Measurements from ENCODE around the gene DNPH1. TPM values are rescaled to one million over a fixed set of nuclear protein-coding genes. Genes with fewer than 3 reads are reported as not detected.

DNPH1 gene
- total RNA-seq, 1 experiment from 2014 or later, result 82.6 TPM

- DNase-seq, result peak; percentile 93
- CTCF ChIA-PET, result interaction anchor here (0.7 to 1.4 kb wide), 6 partner anchors 10 to 314 kb away, joined by 3 to 6 read pairs (median 4); partner anchors contain the start of genes KLC4 and MRPL2
- Mint-ChIP-seq H3K27me3 (ENCODE audit: unreplicated experiment) (no peaks in the 10 kb centered on the region), H3K4me1 (ENCODE audit: low read depth, unreplicated experiment) (peaks cover 41% of the 10 kb centered on the region), H3K27ac (ENCODE audit: unreplicated experiment) (peak within 1 kb of the TSS; percentile 76), H3K36me3 (ENCODE audit: insufficient read depth, unreplicated experiment) (peaks cover 53% of the 10 kb centered on the region), H3K4me3 (ENCODE audit: low read depth, unreplicated experiment) (peak within 1 kb of the TSS; percentile 77), H3K9me3 (ENCODE audit: low read depth, unreplicated experiment) (no peaks in the 10 kb centered on the region)
- intact Hi-C loops (cut with micrococcal nuclease; ENCODE audit: unreplicated experiment), result no loop called here
- BruUV-seq (replicated peaks), result no TSS peak
- no peak for TF ChIP-seq CTCF (IDR thresholded peaks at IDR 0.05; ENCODE audit: unreplicated experiment)
Observed at GRCh38 chr6:43181942-43182860, 47.1 kb downstream of the DNPH1 start, which contains the start of gene CUL9. TSS of gene CUL9 (plus strand) at chr6:43182196. CDS start at chr6:43184311, 2,115 bp downstream.

- BruUV-seq (replicated peaks), result no TSS peak
- Mint-ChIP-seq H3K9me3 (ENCODE audit: low read depth, unreplicated experiment) (no peaks in the 10 kb centered on the region), H3K27me3 (ENCODE audit: unreplicated experiment) (no peaks in the 10 kb centered on the region), H3K4me1 (ENCODE audit: low read depth, unreplicated experiment) (peaks cover 41% of the 10 kb centered on the region), H3K27ac (ENCODE audit: unreplicated experiment) (peak overlapping the region; percentile 76), H3K4me3 (ENCODE audit: low read depth, unreplicated experiment) (peak overlapping the region; percentile 77), H3K36me3 (ENCODE audit: insufficient read depth, unreplicated experiment) (peaks cover 54% of the 10 kb centered on the region)
- intact Hi-C loops (cut with micrococcal nuclease; ENCODE audit: unreplicated experiment), result no loop called here
- no peak for DNase-seq
- CTCF ChIA-PET, result interaction anchor here (0.7 to 1.2 kb wide), 5 partner anchors 9 to 315 kb away, joined by 3 to 6 read pairs (median 4); partner anchors contain the start of genes KLC4 and MRPL2
- no peak for TF ChIP-seq CTCF (IDR thresholded peaks at IDR 0.05; ENCODE audit: unreplicated experiment)
Observed at GRCh38 chr6:43181621-43181941, 47.7 kb downstream of the DNPH1 start.

- no peaks in the 10 kb centered on the region for H3K9me3 Mint-ChIP-seq (ENCODE audit: low read depth, unreplicated experiment)
- H3K4me1 Mint-ChIP-seq (ENCODE audit: low read depth, unreplicated experiment), result peaks cover 41% of the 10 kb centered on the region
- peaks cover 60% of the 10 kb centered on the region for H3K36me3 Mint-ChIP-seq (ENCODE audit: insufficient read depth, unreplicated experiment)
- DNase-seq, result no peak
- CTCF ChIA-PET, result interaction anchor here (0.6 kb wide), 2 partner anchors 13 to 296 kb away, joined by 4 read pairs; partner anchors contain the start of gene TJAP1
- intact Hi-C loops (cut with micrococcal nuclease; ENCODE audit: unreplicated experiment), result no loop called here
- TF ChIP-seq CTCF (IDR thresholded peaks at IDR 0.05; ENCODE audit: unreplicated experiment), result no peak
- no peaks in the 10 kb centered on the region for H3K27me3 Mint-ChIP-seq (ENCODE audit: unreplicated experiment)
- no TSS peak for BruUV-seq (replicated peaks)
- peak overlapping the region; percentile 77 for H3K4me3 Mint-ChIP-seq (ENCODE audit: low read depth, unreplicated experiment)
- peak overlapping the region; percentile 76 for H3K27ac Mint-ChIP-seq (ENCODE audit: unreplicated experiment)
Observed at GRCh38 chr6:43180985-43181384, 48.3 kb downstream of the DNPH1 start.

- H3K9me3 Mint-ChIP-seq (ENCODE audit: low read depth, unreplicated experiment), result no peaks in the 10 kb centered on the region
- no peak overlapping the region for H3K4me3 Mint-ChIP-seq (ENCODE audit: low read depth, unreplicated experiment)
- peaks cover 64% of the 10 kb centered on the region for H3K36me3 Mint-ChIP-seq (ENCODE audit: insufficient read depth, unreplicated experiment)
- no peak for TF ChIP-seq CTCF (IDR thresholded peaks at IDR 0.05; ENCODE audit: unreplicated experiment)
- DNase-seq, result no peak
- H3K27me3 Mint-ChIP-seq (ENCODE audit: unreplicated experiment), result no peaks in the 10 kb centered on the region
- CTCF ChIA-PET, result no interaction called here
- no TSS peak for BruUV-seq (replicated peaks)
- H3K4me1 Mint-ChIP-seq (ENCODE audit: low read depth, unreplicated experiment), result peaks cover 44% of the 10 kb centered on the region
- intact Hi-C loops (cut with micrococcal nuclease; ENCODE audit: unreplicated experiment), result no loop called here
- no peak overlapping the region for H3K27ac Mint-ChIP-seq (ENCODE audit: unreplicated experiment)
Observed at GRCh38 chr6:43180058-43180457, 49.2 kb downstream of the DNPH1 start.
